Ishikawa (cell line): ENCODE results near the gene GSAP.

Source experiments
- CEBPB ChIP-seq: IDR thresholded peaks from 2 replicates; pipeline ENCODE4 v1.6.1; 2012
- CREB1 ChIP-seq: IDR thresholded peaks from 2 replicates; pipeline ENCODE4 v1.6.1; 2012; ENCODE audit warnings: low read depth
- EGR1 ChIP-seq: IDR thresholded peaks from 2 replicates; pipeline ENCODE4 v1.6.1; 2012
- EP300 ChIP-seq: IDR thresholded peaks from 2 replicates; pipeline ENCODE4 v1.6.1; 2012; ENCODE audit warnings: borderline replicate concordance
- FOXM1 ChIP-seq: IDR thresholded peaks from 2 replicates; pipeline ENCODE4 v1.6.1; 2012; ENCODE audit warnings: low read depth, borderline replicate concordance
- NFIC ChIP-seq: IDR thresholded peaks from 2 replicates; pipeline ENCODE4 v1.6.1; 2012
- RAD21 ChIP-seq: IDR thresholded peaks from 2 replicates; pipeline ENCODE4 v1.6.1; 2012; ENCODE audit warnings: low read depth
- TAF1 ChIP-seq: IDR thresholded peaks from 2 replicates; pipeline ENCODE4 v1.6.1; 2012; ENCODE audit warnings: low read depth, mild to moderate bottlenecking
- TCF12 ChIP-seq: IDR thresholded peaks from 2 replicates; pipeline ENCODE4 v1.6.1; 2012; ENCODE audit warnings: low read depth
- TEAD4 ChIP-seq: IDR thresholded peaks from 2 replicates; pipeline ENCODE4 v1.6.1; 2012
- YY1 ChIP-seq: IDR thresholded peaks from 2 replicates; pipeline ENCODE4 v1.6.1; 2012; ENCODE audit warnings: low read depth
- ZBTB7A ChIP-seq: IDR thresholded peaks from 2 replicates; pipeline ENCODE4 v1.6.1; 2012; ENCODE audit warnings: low read depth
- TF ChIP-seq, protein P1 (sequence below): IDR thresholded peaks from 2 replicates; pipeline ENCODE4 v1.6.1; 2012; ENCODE audit warnings: low read depth, mild to moderate bottlenecking
- TF ChIP-seq, protein P2 (sequence below): IDR thresholded peaks from 2 replicates; pipeline ENCODE4 v1.6.1; 2012
- TF ChIP-seq, protein P3 (sequence below): IDR thresholded peaks from 2 replicates; pipeline ENCODE4 v1.6.1; 2012

GSAP gene

DNA sequence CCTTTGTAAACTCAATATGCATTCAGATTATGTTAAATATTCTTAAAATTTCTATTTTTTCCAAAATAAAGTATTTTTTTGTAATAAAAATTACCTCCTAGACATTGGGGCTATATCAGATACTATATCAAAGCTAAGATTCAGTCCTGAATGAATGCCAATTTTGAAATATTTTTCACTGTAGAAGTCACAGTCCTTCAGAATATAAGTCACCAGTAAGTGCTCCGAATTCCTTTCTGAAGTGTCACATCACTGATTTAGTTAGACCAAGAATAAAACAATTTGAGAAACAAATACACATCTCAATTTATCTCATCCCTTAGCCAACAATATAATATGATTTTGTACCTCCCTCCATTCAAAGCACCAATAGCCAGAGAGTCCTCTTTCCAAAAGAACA is 33.9 kb upstream of the GSAP start:
- TF ChIP-seq TEAD4 = no peak
- TF ChIP-seq, protein P1, sequence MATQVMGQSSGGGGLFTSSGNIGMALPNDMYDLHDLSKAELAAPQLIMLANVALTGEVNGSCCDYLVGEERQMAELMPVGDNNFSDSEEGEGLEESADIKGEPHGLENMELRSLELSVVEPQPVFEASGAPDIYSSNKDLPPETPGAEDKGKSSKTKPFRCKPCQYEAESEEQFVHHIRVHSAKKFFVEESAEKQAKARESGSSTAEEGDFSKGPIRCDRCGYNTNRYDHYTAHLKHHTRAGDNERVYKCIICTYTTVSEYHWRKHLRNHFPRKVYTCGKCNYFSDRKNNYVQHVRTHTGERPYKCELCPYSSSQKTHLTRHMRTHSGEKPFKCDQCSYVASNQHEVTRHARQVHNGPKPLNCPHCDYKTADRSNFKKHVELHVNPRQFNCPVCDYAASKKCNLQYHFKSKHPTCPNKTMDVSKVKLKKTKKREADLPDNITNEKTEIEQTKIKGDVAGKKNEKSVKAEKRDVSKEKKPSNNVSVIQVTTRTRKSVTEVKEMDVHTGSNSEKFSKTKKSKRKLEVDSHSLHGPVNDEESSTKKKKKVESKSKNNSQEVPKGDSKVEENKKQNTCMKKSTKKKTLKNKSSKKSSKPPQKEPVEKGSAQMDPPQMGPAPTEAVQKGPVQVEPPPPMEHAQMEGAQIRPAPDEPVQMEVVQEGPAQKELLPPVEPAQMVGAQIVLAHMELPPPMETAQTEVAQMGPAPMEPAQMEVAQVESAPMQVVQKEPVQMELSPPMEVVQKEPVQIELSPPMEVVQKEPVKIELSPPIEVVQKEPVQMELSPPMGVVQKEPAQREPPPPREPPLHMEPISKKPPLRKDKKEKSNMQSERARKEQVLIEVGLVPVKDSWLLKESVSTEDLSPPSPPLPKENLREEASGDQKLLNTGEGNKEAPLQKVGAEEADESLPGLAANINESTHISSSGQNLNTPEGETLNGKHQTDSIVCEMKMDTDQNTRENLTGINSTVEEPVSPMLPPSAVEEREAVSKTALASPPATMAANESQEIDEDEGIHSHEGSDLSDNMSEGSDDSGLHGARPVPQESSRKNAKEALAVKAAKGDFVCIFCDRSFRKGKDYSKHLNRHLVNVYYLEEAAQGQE = no peak
- no peak for TF ChIP-seq TCF12
- no peak for TF ChIP-seq TAF1
- TF ChIP-seq RAD21 = no peak
- no peak for TF ChIP-seq YY1
- TF ChIP-seq CEBPB = no peak
- TF ChIP-seq EGR1 = no peak
- TF ChIP-seq, protein P2, sequence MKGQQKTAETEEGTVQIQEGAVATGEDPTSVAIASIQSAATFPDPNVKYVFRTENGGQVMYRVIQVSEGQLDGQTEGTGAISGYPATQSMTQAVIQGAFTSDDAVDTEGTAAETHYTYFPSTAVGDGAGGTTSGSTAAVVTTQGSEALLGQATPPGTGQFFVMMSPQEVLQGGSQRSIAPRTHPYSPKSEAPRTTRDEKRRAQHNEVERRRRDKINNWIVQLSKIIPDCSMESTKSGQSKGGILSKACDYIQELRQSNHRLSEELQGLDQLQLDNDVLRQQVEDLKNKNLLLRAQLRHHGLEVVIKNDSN = no peak
- no peak for TF ChIP-seq CREB1
- TF ChIP-seq FOXM1 = no peak
- no peak for TF ChIP-seq NFIC
- TF ChIP-seq, protein P3, sequence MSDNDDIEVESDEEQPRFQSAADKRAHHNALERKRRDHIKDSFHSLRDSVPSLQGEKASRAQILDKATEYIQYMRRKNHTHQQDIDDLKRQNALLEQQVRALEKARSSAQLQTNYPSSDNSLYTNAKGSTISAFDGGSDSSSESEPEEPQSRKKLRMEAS = no peak
- TF ChIP-seq ZBTB7A = no peak

DNA sequence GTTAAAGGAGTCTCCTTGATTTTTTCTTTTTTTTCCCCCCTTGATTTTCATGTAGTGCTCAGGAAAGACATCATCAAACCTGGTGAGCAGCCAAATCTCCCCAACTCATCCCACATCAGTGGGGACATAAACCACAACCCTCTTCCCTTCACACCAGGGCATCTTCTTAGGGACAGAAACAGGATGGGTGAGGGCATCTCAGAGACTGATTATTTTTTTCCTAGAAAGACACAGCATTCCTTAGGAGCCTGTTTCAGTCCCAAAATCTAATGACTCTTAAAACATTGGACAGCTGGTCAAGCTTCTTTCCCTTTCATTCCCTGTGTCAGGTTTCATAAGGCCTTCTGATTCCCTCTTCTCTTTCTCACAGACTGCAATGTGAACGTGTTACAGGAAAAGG is 31.5 kb upstream of the GSAP start:
- no peak for TF ChIP-seq ZBTB7A
- TF ChIP-seq TEAD4 = no peak
- no peak for TF ChIP-seq NFIC
- TF ChIP-seq FOXM1 = no peak
- no peak for TF ChIP-seq TCF12
- TF ChIP-seq CEBPB = no peak
- TF ChIP-seq, protein P1 = no peak
- TF ChIP-seq, protein P3 = no peak
- TF ChIP-seq EGR1 = no peak
- no peak for TF ChIP-seq EP300
- TF ChIP-seq TAF1 = no peak

DNA sequence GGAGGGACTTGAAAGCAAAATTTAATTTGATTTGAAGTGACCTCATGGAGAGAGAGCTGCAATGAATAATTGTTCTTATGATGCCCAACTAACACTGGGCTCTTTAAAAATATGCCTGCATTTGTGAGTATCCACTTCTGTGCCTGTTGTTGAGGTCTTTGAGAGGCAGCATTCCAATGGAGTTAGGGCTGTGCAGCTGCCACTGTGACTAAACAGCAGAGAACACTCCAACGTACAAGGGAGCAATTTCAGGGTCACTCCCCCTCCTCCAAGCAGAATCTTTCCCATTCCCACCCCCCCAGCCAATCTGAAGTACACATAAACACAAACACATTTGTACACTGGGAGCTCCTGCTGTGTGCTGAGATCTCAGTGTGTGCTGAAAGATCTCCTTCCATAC is 28.0 kb upstream of the GSAP start:
- TF ChIP-seq EP300 (no peak), RAD21 (no peak), YY1 (no peak), CEBPB (no peak), EGR1 (no peak), ZBTB7A (no peak), TEAD4 (no peak), TAF1 (no peak), TCF12 (no peak), CREB1 (no peak), FOXM1 (no peak), NFIC (no peak)
- TF ChIP-seq, protein P1 = no peak
- TF ChIP-seq, protein P2 = no peak
- TF ChIP-seq, protein P3 = no peak

DNA sequence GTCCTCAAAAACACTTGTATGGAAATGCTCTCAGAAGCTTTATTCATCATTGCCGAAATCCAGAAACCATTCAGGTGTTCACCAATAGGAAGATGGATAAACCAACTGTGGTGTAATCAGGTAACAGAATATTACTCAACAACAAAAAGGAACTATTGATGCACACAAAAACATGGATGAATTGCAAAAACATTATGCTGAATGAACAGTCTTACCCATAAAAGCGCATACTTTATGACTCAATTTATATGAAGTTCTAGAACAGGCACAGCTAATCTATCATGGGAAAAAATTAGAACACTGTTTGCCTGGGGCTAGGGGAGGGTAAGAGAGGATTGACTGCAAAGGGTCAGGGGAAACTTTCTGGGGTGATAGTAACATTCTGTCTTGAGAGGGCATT is 26.9 kb upstream of the GSAP start:
- TF ChIP-seq CEBPB (no peak), YY1 (no peak), RAD21 (no peak), ZBTB7A (no peak)
- TF ChIP-seq, protein P2 = no peak
- TF ChIP-seq, protein P3 = no peak
